GM12872 (cell line): ENCODE measurements around the gene BMP6.

ENCODE experiments used
- CTCF ChIP-seq: IDR thresholded peaks from 3 replicates; pipeline ENCODE4 v1.5.1; 2011; ENCODE audit warnings: low read depth, mild to moderate bottlenecking, low read length, moderate library complexity; ENCODE audit not compliant: insufficient read depth

BMP6 gene

DNA sequence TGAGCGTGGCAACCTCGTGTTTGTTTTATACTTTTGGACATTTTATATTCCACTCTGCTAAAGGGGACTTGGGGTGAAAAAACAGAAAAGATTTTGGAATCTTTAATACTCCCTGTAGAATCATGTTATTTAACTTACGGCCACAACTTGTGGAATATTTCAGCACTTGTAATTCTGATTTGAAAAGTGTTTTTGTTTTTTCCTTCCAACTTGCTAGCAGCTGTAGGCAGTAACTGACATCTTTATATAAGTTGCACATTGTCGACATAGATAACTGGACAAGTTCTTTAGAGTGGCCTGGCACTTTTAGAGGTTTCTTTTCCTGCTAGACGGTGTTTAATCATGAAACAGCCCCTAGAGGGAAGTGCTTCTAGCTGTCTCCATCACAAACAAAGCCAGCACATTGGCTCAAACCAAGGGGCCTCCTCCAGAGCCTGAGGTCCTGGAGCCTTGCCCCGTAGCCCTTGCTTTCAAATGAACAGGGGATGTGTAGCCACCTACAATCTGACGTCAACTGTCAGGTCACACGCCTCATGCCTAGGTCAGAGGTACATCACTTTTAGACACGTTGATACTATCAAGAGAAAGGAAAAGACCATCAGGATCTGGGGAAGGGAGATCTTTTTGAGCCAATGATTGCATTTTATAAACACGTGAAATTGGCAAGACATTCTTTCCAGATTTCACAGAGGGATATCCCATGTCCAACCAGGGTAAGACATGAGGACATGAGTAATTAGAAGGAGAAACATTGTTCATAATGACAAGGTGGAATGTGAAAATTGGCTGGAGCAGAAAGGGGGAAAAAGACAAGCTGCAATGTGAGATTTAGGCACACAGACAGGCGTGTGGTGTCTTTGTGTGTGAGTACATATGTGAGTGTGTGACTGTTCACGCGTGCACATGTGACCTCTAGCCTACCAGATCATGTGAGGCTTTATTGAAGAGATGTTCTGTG, 92.6 kb downstream of the BMP6 start:
- TF ChIP-seq CTCF = no peak

- TF ChIP-seq CTCF = no peak
Observed at GRCh38 chr6:7819431-7820015, 93.6 kb downstream of the BMP6 start.

DNA sequence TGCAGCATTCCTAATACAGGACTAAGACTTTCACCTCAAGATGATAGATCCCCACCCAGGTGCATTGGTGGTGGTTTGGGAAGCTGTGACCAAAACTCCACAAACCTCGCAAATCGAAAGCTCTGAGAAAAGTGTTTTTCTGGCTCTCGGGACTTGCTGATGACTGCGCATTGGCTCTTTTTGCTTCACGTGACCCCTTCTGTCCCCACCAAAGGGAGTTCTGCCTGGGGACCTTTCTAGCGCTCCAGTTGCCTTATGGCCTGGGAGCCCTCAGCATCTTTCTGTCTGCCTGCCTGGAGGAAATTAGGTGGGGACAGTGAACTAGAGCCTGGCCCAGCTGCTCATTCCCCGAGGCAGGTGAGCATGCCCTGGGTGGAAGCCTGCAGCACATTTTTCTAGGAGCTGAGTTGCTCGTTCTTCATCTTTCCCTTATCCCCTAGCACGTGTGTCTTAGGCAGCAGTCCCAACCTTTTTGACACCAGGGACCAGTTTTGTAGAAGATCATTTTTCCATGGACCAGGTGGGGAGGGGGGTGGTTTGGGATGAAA, 94.5 kb downstream of the BMP6 start:
- no peak for TF ChIP-seq CTCF

GRCh38 chr6:7821426-7821825, 95.5 kb downstream of the BMP6 start:
- TF ChIP-seq CTCF = no peak

DNA sequence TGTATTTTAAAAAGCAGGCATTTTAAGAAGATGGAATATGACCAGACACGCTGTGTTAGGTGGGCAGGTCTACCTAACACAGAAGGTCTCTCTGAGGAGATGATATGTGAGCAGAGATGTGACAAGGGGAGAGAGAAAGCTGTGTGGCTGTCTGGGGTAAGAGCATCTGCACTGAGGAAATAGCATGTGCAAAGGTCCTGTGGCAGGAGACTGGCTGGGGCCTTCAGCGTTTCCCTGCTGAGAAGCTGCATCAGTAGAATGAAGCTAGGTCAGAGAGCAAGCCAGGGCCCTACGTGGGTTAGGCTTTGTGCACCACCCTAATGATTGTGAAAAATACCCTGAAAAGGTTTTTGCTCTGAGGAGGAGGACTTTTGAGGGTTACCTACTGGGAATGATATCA, 97.7 kb downstream of the BMP6 start:
- TF ChIP-seq CTCF = no peak

GRCh38 chr6:7825986-7826385, 100.1 kb downstream of the BMP6 start:
- TF ChIP-seq CTCF = no peak

- TF ChIP-seq CTCF = no peak
Observed at GRCh38 chr6:7827142-7827541, 101.2 kb downstream of the BMP6 start.
